Loucy (cell line): ENCODE measurements around the gene ACCS.

ENCODE experiments used
- H2AFZ ChIP-seq: fragments of 200-600 bp; sonication (generic); 2 replicates; pipeline ENCODE4 v1.6.0; 2016; ENCODE audit warnings: antibody characterized with exemption, mild to moderate bottlenecking, low read length, moderate library complexity
- H3F3A ChIP-seq: fragments of 200-600 bp; 2 replicates; pipeline ENCODE4 v1.6.0; 2016; ENCODE audit warnings: antibody characterized with exemption, low read depth, mild to moderate bottlenecking
- H3K27me3 ChIP-seq: fragments of 200-600 bp; sonication (generic); 2 replicates; pipeline ENCODE4 v1.6.1; 2014; ENCODE audit warnings: low read length, mild to moderate bottlenecking; ENCODE audit not compliant: insufficient read depth, poor library complexity, severe bottlenecking
- H3K36me3 ChIP-seq: fragments of 200-600 bp; sonication (generic); 2 replicates; pipeline ENCODE4 v1.6.1; 2016; ENCODE audit warnings: low read length; ENCODE audit not compliant: insufficient read depth
- H3K4me1 ChIP-seq: fragments of 200-600 bp; sonication (generic); 2 replicates; pipeline ENCODE4 v1.5.1; 2014; ENCODE audit warnings: low read length, mild to moderate bottlenecking; ENCODE audit not compliant: insufficient read depth, poor library complexity, severe bottlenecking
- H3K4me2 ChIP-seq: fragments of 200-600 bp; sonication (generic); 2 replicates; pipeline ENCODE4 v1.6.0; 2014; ENCODE audit warnings: antibody characterized with exemption, low read length, low read depth, mild to moderate bottlenecking; ENCODE audit not compliant: poor library complexity, severe bottlenecking
- H3K4me3 ChIP-seq: fragments of 200-600 bp; sonication (generic); 2 replicates; pipeline ENCODE4 v1.5.1; 2014; ENCODE audit warnings: low read length, mild to moderate bottlenecking, mixed read lengths; ENCODE audit not compliant: poor library complexity, severe bottlenecking
- H3K79me2 ChIP-seq: fragments of 200-600 bp; sonication (generic); 2 replicates; pipeline ENCODE4 v1.6.1; 2014; ENCODE audit warnings: low read length; ENCODE audit not compliant: insufficient read depth
- H3K9ac ChIP-seq: fragments of 200-600 bp; sonication (generic); 2 replicates; pipeline ENCODE4 v1.6.0; 2014; ENCODE audit warnings: mild to moderate bottlenecking, low read depth, low read length, moderate library complexity; ENCODE audit not compliant: poor library complexity, severe bottlenecking
- H3K9me2 ChIP-seq: fragments of 200-600 bp; sonication (generic); replicated peaks from 2 replicates; pipeline ENCODE4 v1.6.1; 2016; ENCODE audit warnings: low read depth, low read length, mixed read lengths
- H3K9me3 ChIP-seq: fragments of 200-600 bp; sonication (generic); 2 replicates; pipeline ENCODE4 v1.6.1; 2014; ENCODE audit warnings: mild to moderate bottlenecking, antibody characterized with exemption, low read length, low read depth; ENCODE audit not compliant: insufficient read depth
- H4K20me1 ChIP-seq: fragments of 200-600 bp; sonication (generic); 2 replicates; pipeline ENCODE4 v1.6.0; 2014; ENCODE audit warnings: antibody characterized with exemption, low read length, mild to moderate bottlenecking; ENCODE audit not compliant: insufficient read depth, poor library complexity, severe bottlenecking
- EZH2phosphoT487 ChIP-seq: fragments of 200-600 bp; IDR thresholded peaks from 2 replicates; pipeline ENCODE4 v1.6.1; 2018; ENCODE audit warnings: antibody characterized with exemption, mild to moderate bottlenecking, moderate library complexity, borderline replicate concordance
- TF ChIP-seq, protein P1 (sequence below): fragments of 200-600 bp; sonication (generic); conservative IDR thresholded peaks from 2 replicates; pipeline ENCODE4 v1.5.1; 2014; ENCODE audit warnings: mild to moderate bottlenecking, antibody characterized with exemption, low read length

The ACCS gene

DNA sequence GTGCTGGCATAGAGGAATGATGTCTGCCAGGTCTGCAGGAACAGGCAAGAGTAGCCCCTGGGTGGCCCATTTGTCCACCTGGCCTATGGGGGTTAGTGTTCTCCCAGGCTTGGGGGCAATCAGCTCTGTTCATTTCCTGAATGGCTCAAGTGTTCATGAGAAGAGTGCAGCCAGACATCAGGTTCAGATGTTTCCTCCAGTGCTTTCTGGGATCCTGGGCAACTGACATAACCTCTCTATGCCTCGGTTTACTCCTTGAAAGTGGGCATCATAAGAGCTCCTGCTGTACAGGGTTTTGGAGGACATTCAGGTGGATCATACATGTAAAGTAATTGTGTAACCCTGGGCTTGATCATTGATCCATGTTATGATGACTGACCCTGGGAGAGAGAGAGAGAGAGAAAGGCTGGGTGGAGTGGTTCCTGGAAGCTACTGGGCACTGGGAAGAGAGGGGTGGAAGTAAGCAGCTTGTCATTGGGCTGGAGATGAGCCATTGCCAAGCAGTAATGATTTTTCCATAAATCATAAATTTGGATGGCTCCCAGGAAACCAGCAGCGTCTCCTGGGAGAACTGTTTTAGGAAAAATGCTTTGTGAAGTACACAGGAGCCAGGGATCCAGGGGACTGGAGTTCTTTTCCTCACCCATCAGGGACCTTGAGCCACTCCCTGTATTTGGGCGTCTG lies 48.5 kb upstream of the ACCS start:
- H3K9me2 ChIP-seq: no peaks in the 10 kb centered on the region
- no peaks in the 10 kb centered on the region for H3F3A ChIP-seq
- H3K4me1 ChIP-seq: no peaks in the 10 kb centered on the region
- no peaks in the 10 kb centered on the region for H4K20me1 ChIP-seq
- H2AFZ ChIP-seq: no peak overlapping the region
- no peaks in the 10 kb centered on the region for H3K36me3 ChIP-seq
- H3K27me3 ChIP-seq: no peaks in the 10 kb centered on the region
- no peaks in the 10 kb centered on the region for H3K79me2 ChIP-seq
- H3K9ac ChIP-seq: no peak overlapping the region
- TF ChIP-seq, protein P1, sequence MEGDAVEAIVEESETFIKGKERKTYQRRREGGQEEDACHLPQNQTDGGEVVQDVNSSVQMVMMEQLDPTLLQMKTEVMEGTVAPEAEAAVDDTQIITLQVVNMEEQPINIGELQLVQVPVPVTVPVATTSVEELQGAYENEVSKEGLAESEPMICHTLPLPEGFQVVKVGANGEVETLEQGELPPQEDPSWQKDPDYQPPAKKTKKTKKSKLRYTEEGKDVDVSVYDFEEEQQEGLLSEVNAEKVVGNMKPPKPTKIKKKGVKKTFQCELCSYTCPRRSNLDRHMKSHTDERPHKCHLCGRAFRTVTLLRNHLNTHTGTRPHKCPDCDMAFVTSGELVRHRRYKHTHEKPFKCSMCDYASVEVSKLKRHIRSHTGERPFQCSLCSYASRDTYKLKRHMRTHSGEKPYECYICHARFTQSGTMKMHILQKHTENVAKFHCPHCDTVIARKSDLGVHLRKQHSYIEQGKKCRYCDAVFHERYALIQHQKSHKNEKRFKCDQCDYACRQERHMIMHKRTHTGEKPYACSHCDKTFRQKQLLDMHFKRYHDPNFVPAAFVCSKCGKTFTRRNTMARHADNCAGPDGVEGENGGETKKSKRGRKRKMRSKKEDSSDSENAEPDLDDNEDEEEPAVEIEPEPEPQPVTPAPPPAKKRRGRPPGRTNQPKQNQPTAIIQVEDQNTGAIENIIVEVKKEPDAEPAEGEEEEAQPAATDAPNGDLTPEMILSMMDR: no peak
- no peak for TF ChIP-seq EZH2phosphoT487
- H3K4me3 ChIP-seq: no peak overlapping the region
- H3K9me3 ChIP-seq: peaks cover 3% of the 10 kb centered on the region
- H3K4me2 ChIP-seq: no peak overlapping the region

DNA sequence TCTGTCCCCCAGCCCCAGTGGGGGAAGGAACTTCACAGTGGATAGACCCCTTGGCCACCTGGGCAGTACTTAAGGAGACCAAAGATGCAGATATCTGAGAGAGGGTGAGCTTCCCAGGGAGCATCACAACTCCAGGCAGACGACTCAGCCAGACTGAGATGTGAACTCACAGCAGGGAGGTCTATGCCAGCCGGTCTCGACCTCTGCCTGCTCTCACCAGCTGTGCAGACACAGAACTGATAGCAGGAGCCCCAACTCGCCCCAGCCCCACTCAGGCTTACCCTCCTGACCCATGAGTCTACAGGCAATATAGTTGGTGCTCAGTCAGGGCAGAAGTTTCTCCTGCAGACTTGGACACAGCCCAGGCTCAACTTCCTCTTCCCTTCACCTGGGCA lies 47.9 kb upstream of the ACCS start:
- H3K4me3 ChIP-seq: no peak overlapping the region
- H3K9ac ChIP-seq: no peak overlapping the region
- no peaks in the 10 kb centered on the region for H3F3A ChIP-seq
- no peak overlapping the region for H3K4me2 ChIP-seq
- no peaks in the 10 kb centered on the region for H3K9me2 ChIP-seq
- no peaks in the 10 kb centered on the region for H3K36me3 ChIP-seq
- no peaks in the 10 kb centered on the region for H3K79me2 ChIP-seq
- no peaks in the 10 kb centered on the region for H3K27me3 ChIP-seq
- H2AFZ ChIP-seq: no peak overlapping the region
- peaks cover 4% of the 10 kb centered on the region for H3K9me3 ChIP-seq
- H3K4me1 ChIP-seq: no peaks in the 10 kb centered on the region
- TF ChIP-seq, protein P1: no peak
- no peak for TF ChIP-seq EZH2phosphoT487
- no peaks in the 10 kb centered on the region for H4K20me1 ChIP-seq

DNA sequence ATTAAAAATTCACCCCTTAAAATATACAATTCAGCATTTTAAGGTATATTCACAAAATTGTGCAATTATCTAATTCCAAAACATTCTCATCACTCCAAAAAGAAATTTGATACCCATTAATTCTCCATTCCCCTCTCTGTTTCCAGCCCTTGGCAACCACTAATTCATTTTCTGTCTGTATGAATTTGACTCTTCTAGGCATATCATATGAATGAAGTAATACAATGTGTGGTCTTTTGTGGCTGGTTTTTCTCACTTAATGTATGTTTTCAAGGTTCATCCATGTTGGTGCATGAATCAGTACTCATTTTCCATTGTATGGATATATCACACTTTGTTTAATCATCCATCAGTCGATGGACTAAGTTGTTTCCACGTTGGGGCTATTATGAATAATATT lies 47.2 kb upstream of the ACCS start:
- H3K9me2 ChIP-seq: no peaks in the 10 kb centered on the region
- H2AFZ ChIP-seq: no peak overlapping the region

More for the DNA sequence above, 47.2 kb upstream of the ACCS start:
- no peaks in the 10 kb centered on the region for H4K20me1 ChIP-seq
- H3K27me3 ChIP-seq: no peaks in the 10 kb centered on the region
- H3K36me3 ChIP-seq: no peaks in the 10 kb centered on the region
- peaks cover 4% of the 10 kb centered on the region for H3K9me3 ChIP-seq
- peaks cover 4% of the 10 kb centered on the region for H3K4me1 ChIP-seq
- H3K9ac ChIP-seq: no peak overlapping the region
- H3K4me2 ChIP-seq: no peak overlapping the region
- no peaks in the 10 kb centered on the region for H3K79me2 ChIP-seq
- no peak overlapping the region for H3K4me3 ChIP-seq
- H3F3A ChIP-seq: no peaks in the 10 kb centered on the region
- no peak for TF ChIP-seq EZH2phosphoT487
- TF ChIP-seq, protein P1: no peak
